ENCODE measurements around the gene CRYGN.
A peak's percentile ranks its signal among the peaks of the same experiment; 100 is the strongest.

Gene CRYGN

GRCh38 chr7:151389096-151389767, 50.7 kb downstream of the CRYGN start:
- no peak for DNase-seq

- no peak for DNase-seq
Observed at GRCh38 chr7:151388430-151388829, 51.5 kb downstream of the CRYGN start.

GRCh38 chr7:151388007-151388297, 52.0 kb downstream of the CRYGN start:
- DNase-seq = no peak

- no peak for DNase-seq
Observed at GRCh38 chr7:151387161-151388006, 52.6 kb downstream of the CRYGN start.

- no peak for DNase-seq
Observed at GRCh38 chr7:151386301-151387160, 53.4 kb downstream of the CRYGN start.

GRCh38 chr7:151385626-151386300, 54.2 kb downstream of the CRYGN start:
- no peak for DNase-seq

GRCh38 chr7:151384776-151385625, 54.9 kb downstream of the CRYGN start:
- DNase-seq = no peak

GRCh38 chr7:151384352-151384697, 55.6 kb downstream of the CRYGN start:
- DNase-seq = no peak

GRCh38 chr7:151383638-151384351, 56.1 kb downstream of the CRYGN start:
- no peak for DNase-seq

- DNase-seq = no peak
Observed at GRCh38 chr7:151382079-151382885, 57.7 kb downstream of the CRYGN start.

- DNase-seq = peak in 1 of 3 donors; percentile 40
Observed at GRCh38 chr7:151381348-151382078, 58.4 kb downstream of the CRYGN start.

GRCh38 chr7:151381098-151381347, 58.9 kb downstream of the CRYGN start:
- peak in 1 of 3 donors; percentile 23 for DNase-seq

GRCh38 chr7:151380199-151381097, 59.5 kb downstream of the CRYGN start:
- DNase-seq = peak in 1 of 3 donors; percentile 27

- DNase-seq = no peak
Observed at GRCh38 chr7:151379534-151380198, 60.3 kb downstream of the CRYGN start.

- DNase-seq = no peak
Observed at GRCh38 chr7:151379193-151379520, 60.8 kb downstream of the CRYGN start.
